GM13977 (cell line): ENCODE measurements around the gene MALRD1.

Experiments
- DNase-seq: peaks from one replicate; pipeline ENCODE4 v3.0.0; 2012; ENCODE audit warnings: low spot score
- CTCF ChIP-seq: IDR thresholded peaks from 2 replicates; pipeline ENCODE4 v1.5.1; 2012; ENCODE audit warnings: mild to moderate bottlenecking, control low read depth; ENCODE audit not compliant: insufficient read depth; ENCODE audit errors: extremely low read depth, missing control alignments
- in situ Hi-C: fragments of 300-500 bp; cut with MboI; formaldehyde crosslinking; loops from one replicate; pipeline ENCODE4 v1.12.0; 2022; ENCODE audit warnings: low sequenced_read_pairs, low pct_unique_long_range_greater_than_20kb, mixed read lengths, inconsistent platforms; ENCODE audit not compliant: unreplicated experiment

The MALRD1 gene

GRCh38 chr10:19683960-19684359, 635.4 kb downstream of the MALRD1 start:
- DNase-seq = no peak
- in situ Hi-C loops = no loop called here
- no peak for TF ChIP-seq CTCF

- DNase-seq = no peak
- no peak for TF ChIP-seq CTCF
- in situ Hi-C loops = no loop called here
These were observed 639.7 kb downstream of the MALRD1 start for GRCh38 chr10:19688344-19688743.

- no peak for DNase-seq
- in situ Hi-C loops = no loop called here
- no peak for TF ChIP-seq CTCF
These were observed 640.6 kb downstream of the MALRD1 start for GRCh38 chr10:19689231-19689630.

- DNase-seq = no peak
- in situ Hi-C loops = no loop called here
- TF ChIP-seq CTCF = no peak
These were observed 650.7 kb downstream of the MALRD1 start for GRCh38 chr10:19699299-19699698.

- no peak for TF ChIP-seq CTCF
- in situ Hi-C loops = no loop called here
- DNase-seq = no peak
These were observed 652.9 kb downstream of the MALRD1 start for GRCh38 chr10:19701427-19702052.

- no peak for DNase-seq
- TF ChIP-seq CTCF = no peak
- in situ Hi-C loops = no loop called here
These were observed 653.6 kb downstream of the MALRD1 start for GRCh38 chr10:19702215-19702614.

- no peak for TF ChIP-seq CTCF
- in situ Hi-C loops = no loop called here
- no peak for DNase-seq
These were observed 655.9 kb downstream of the MALRD1 start for GRCh38 chr10:19704544-19704943.
